ENCODE results near the gene PCDHA5.

DNA sequence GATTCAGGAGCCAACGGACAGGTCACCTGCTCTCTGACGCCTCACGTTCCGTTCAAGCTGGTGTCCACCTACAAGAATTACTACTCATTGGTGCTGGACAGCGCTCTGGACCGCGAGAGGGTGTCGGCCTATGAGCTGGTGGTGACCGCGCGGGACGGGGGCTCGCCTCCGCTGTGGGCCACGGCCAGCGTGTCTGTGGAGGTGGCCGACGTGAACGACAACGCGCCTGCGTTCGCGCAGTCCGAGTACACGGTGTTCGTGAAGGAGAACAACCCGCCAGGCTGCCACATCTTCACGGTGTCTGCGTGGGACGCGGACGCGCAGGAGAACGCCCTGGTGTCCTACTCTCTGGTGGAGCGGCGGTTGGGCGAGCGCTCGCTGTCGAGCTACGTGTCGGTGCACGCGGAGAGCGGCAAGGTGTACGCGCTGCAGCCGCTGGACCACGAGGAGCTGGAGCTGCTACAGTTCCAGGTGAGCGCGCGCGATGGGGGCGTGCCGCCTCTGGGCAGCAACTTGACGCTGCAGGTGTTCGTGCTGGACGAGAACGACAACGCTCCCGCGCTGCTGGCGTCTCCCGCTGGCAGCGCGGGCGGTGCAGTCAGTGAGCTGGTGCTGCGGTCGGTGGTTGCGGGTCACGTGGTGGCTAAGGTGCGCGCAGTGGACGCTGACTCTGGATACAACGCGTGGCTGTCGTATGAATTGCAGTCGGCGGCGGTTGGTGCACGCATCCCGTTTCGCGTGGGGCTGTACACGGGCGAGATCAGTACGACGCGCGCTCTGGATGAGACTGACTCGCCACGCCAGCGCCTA lies 36.0 kb downstream of the PCDHA5 start:
- TF ChIP-seq EZH2 (IDR thresholded peaks at IDR 0.05; ENCODE audit: borderline replicate concordance, insufficient read depth, low read length, poor library complexity, severe bottlenecking), result no peak
- TF ChIP-seq, protein P1, sequence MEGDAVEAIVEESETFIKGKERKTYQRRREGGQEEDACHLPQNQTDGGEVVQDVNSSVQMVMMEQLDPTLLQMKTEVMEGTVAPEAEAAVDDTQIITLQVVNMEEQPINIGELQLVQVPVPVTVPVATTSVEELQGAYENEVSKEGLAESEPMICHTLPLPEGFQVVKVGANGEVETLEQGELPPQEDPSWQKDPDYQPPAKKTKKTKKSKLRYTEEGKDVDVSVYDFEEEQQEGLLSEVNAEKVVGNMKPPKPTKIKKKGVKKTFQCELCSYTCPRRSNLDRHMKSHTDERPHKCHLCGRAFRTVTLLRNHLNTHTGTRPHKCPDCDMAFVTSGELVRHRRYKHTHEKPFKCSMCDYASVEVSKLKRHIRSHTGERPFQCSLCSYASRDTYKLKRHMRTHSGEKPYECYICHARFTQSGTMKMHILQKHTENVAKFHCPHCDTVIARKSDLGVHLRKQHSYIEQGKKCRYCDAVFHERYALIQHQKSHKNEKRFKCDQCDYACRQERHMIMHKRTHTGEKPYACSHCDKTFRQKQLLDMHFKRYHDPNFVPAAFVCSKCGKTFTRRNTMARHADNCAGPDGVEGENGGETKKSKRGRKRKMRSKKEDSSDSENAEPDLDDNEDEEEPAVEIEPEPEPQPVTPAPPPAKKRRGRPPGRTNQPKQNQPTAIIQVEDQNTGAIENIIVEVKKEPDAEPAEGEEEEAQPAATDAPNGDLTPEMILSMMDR (IDR thresholded peaks at IDR 0.05; ENCODE audit: poor library complexity, severe bottlenecking), result no peak
- TF ChIP-seq, protein P2, sequence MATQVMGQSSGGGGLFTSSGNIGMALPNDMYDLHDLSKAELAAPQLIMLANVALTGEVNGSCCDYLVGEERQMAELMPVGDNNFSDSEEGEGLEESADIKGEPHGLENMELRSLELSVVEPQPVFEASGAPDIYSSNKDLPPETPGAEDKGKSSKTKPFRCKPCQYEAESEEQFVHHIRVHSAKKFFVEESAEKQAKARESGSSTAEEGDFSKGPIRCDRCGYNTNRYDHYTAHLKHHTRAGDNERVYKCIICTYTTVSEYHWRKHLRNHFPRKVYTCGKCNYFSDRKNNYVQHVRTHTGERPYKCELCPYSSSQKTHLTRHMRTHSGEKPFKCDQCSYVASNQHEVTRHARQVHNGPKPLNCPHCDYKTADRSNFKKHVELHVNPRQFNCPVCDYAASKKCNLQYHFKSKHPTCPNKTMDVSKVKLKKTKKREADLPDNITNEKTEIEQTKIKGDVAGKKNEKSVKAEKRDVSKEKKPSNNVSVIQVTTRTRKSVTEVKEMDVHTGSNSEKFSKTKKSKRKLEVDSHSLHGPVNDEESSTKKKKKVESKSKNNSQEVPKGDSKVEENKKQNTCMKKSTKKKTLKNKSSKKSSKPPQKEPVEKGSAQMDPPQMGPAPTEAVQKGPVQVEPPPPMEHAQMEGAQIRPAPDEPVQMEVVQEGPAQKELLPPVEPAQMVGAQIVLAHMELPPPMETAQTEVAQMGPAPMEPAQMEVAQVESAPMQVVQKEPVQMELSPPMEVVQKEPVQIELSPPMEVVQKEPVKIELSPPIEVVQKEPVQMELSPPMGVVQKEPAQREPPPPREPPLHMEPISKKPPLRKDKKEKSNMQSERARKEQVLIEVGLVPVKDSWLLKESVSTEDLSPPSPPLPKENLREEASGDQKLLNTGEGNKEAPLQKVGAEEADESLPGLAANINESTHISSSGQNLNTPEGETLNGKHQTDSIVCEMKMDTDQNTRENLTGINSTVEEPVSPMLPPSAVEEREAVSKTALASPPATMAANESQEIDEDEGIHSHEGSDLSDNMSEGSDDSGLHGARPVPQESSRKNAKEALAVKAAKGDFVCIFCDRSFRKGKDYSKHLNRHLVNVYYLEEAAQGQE (IDR thresholded peaks at IDR 0.05; ENCODE audit: borderline replicate concordance), result no peak
- no peak for TF ChIP-seq TAF1 (IDR thresholded peaks at IDR 0.05; ENCODE audit: low read depth)
- no peak for TF ChIP-seq MXI1 (conservative IDR thresholded peaks at IDR 0.05; ENCODE audit: poor library complexity, severe bottlenecking)
